K562 (cell line): ENCODE data around the gene NXF1. TPM values are rescaled to one million over a fixed set of nuclear protein-coding genes. Genes with fewer than 3 reads are reported as not detected.

Source experiments
- CHCHD3 ChIP-seq: fragments of 250-450 bp; sonication (Bioruptor Pico); IDR thresholded peaks from 2 replicates; pipeline ENCODE4 v2.1.2; 2022; ENCODE audit warnings: mild to moderate bottlenecking
- CHD7 ChIP-seq: fragments of 200-600 bp; sonication (generic); IDR thresholded peaks from one replicate; pipeline ENCODE4 v1.6.1; 2012; ENCODE audit warnings: mild to moderate bottlenecking, low read depth, low read length, inconsistent platforms
- CREB3L1 ChIP-seq: fragments of 450-650 bp; IDR thresholded peaks from 2 replicates; pipeline ENCODE4 v1.6.1; 2014; ENCODE audit warnings: low read depth, mild to moderate bottlenecking, moderate library complexity, borderline replicate concordance
- HDGF ChIP-seq: fragments of 450-650 bp; IDR thresholded peaks from 2 replicates; pipeline ENCODE4 v1.6.1; 2016
- HMBOX1 ChIP-seq: sonication (generic); IDR thresholded peaks from 2 replicates; pipeline ENCODE4 v1.6.1; 2016
- SIRT6 ChIP-seq: IDR thresholded peaks from one replicate; pipeline ENCODE4 v1.6.1; 2012; ENCODE audit warnings: low read depth, mild to moderate bottlenecking, control low read depth, inconsistent platforms, low read length, moderate library complexity
- ZNF24 ChIP-seq: fragments of 450-650 bp; IDR thresholded peaks from 2 replicates; pipeline ENCODE4 v1.6.1; 2016
- ZNF764 ChIP-seq: fragments of 250-450 bp; sonication (Bioruptor Pico); IDR thresholded peaks from 2 replicates; pipeline ENCODE4 v1.4.0; 2020; ENCODE audit warnings: low read depth, mild to moderate bottlenecking, moderate library complexity
- polyA plus RNA-seq, 8 experiments: library from polyadenylated mRNA; depleted of rRNA in 4 of 8; stranded (reverse) in 5 of 8; unstranded in 3 of 8; fragments of >200 nt; fragmentation: Nextera tagmentation in 2 of 8; fragmentation: Illumina TruSeq in 1 of 8; extraction: Ambion mirVana in 2 of 8; extraction: Trizol in 1 of 8; gene quantifications; 2 replicates each; pipeline versions ENCODE4 v1.2.1 to v1.2.3, GENCODE V29; 2011 to 2014; ENCODE audit warnings: inconsistent platforms in 1 of 8, missing spikeins in 1 of 8
- total RNA-seq, 7 experiments: library from RNA; depleted of rRNA in 6 of 7; stranded (reverse); fragments of >200 nt in 6 of 7; fragmentation: Illumina TruSeq in 2 of 7; extraction: Trizol in 2 of 7; gene quantifications; 2 replicates each; pipeline versions ENCODE4 v1.2.1 to v1.2.3, GENCODE V29; 2011 to 2021; ENCODE audit warnings: low replicate concordance in 1 of 7

The NXF1 gene
- total and polyA plus RNA-seq, 9 of the 15 experiments (the other 6 are each of a cell fraction or from before 2014, with no cell fraction given) = 18.1 to 98.3 (median 35.8) TPM

GRCh38 chr11:62792202-62792575 lies 13.1 kb downstream of the NXF1 start (continued):
- TF ChIP-seq CHD7 (no peak), ZNF24 (0 out of 2 replicates have a peak, but pooled peaks have one; percentile 10), SIRT6 (no peak), HMBOX1 (no peak), CHCHD3 (CRISPR knock-in tag) (no peak), ZNF764 (CRISPR knock-in tag) (no peak), CREB3L1 (no peak), HDGF (peak; percentile 36; the same call in 1 of the 2 replicates)
